IPS-11a (cell line): ENCODE results near the gene ACTN3.

Source experiments
- H3K4me3 ChIP-seq: one replicate; pipeline ENCODE4 v1.5.1; 2013; ENCODE audit warnings: low read depth, low read length, control low read depth

The ACTN3 gene

GRCh38 chr11:66543263-66544107 lies 3.2 kb upstream of the ACTN3 start:
- H3K4me3 ChIP-seq = no peak overlapping the region

GRCh38 chr11:66544952-66545351 lies 1.8 kb upstream of the ACTN3 start:
- peak overlapping the region; percentile 78 for H3K4me3 ChIP-seq

DNA sequence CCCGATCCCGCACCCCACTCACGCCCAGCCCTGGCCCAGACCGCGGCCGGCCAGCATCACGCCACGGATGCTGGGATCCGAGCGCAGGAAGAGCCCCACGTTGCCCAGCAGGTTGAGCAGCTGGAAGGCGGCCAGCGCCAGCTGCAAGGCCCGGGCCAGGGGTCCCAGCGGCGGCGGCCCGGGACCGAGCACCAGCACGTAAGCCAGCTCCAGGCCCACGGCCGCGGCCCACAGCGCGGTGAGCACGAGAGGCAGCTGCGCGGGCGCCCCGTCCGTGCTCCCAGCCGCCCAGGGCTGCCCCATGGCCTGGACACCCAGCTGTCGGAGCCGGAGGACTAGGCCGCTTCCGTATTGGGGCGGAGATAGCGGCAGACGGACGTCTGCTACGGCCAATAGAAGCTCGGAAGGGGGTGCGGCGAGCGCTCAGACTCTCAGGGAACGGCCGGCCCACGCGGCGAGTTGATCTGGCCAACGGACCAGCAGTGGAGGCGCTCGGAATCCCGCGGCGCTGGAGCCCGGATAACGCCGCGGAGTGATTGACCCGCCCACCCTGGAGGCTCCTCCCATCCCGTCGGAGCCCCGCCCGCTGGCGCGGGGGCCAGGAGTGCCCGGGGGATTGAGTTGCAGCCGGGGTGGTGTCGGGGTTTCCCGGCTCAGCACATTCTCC lies 869 bp upstream of the ACTN3 start, which contains the start of gene ZDHHC24:
ZDHHC24 (minus strand) TSS at position 348 of the 667 bp plus-strand sequence; CDS start at position 303, 45 bp downstream.
- peak within 1 kb of the TSS; percentile 78 for H3K4me3 ChIP-seq

DNA sequence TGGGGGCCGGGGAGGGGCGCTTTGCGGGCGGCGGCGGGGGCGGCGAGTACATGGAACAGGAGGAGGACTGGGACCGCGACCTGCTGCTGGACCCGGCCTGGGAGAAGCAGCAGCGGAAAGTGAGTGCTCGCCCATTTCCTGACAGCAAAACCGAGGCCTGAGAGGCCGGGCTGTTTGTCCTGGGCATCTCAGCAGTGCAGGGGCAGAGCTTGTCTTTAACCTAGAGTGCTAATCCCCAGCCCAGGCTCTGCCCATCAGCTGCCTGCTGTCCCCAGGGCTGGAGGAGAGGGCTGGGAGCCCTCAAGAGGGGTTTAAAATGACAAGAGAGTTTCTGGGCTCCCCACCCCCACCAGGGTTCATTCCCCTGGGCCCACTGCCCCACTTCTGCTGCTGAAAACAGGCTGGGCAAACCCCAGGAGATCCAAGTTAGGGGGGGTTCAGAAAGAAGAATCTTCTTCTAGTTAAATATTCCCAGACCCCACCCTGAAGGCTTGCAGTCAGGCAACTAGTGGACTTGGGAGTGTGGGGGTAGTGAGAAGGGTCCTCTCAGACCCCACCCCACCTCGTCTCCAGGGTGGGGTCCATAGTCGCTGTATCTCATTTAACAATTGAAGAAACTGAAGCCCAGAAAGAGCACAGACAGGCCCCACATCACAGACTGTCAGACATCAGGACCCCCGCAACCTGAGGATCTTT lies 411 bp downstream of the ACTN3 start:
- H3K4me3 ChIP-seq = peak overlapping the region; percentile 1

DNA sequence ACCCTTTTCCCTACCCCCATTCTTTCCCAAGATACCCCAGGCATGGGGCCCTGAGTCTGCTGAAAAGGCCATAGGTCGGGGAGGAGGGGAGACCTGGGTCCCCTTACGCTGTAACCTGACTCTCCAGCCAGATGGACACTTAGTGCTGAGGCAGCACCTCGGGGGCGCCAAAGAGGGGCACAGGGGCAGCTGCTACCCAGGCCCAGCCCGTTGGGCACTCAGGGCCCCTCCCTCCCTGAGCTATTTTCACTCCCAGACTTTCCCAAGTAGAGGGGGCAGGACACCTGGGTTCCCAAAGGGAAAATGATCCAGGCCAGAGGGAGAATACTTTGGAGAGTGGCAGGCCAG lies 933 bp downstream of the ACTN3 start:
- H3K4me3 ChIP-seq = no peak overlapping the region

DNA sequence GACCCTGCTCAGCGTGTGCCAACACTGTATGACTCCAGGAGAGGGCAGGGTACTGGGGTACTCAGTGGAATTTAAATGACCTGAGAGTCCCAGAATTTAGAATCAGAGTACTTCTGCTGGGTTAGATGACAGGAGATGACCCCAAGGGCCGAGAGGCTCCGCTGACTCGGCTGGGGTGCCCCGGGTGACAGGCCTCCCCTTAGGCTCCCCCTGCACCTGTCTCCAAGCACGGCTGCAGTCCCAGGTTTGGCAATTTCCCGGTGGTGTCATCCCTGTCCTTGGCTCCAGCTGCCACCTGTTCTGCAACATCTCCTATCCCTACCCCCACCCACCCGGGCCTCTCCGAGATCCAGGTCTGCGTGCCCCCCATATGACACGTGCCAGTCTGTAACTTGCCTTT lies 1.3 kb downstream of the ACTN3 start:
- H3K4me3 ChIP-seq = no peak overlapping the region

GRCh38 chr11:66548774-66549630 lies 2.3 kb downstream of the ACTN3 start:
- no peak overlapping the region for H3K4me3 ChIP-seq

GRCh38 chr11:66549696-66550095 lies 3.0 kb downstream of the ACTN3 start:
- H3K4me3 ChIP-seq = no peak overlapping the region

DNA sequence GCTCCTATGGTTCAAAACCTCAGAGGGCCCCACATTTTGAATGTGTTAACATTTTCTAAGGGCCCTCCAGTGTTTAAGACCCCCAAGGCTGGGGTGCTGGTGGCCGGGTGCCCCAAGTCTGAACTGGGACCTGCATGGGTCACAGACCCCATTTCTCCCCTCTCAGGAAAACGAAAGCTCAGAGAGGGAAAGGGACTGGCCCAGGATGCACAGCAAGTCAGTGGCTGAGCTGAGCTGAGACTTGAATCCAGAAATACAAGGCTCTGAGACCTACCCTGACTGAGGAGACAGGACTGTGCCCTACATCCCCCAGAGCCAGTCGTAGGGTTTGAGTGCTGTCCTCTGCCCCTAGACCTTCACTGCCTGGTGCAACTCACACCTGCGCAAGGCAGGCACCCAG lies 4.2 kb downstream of the ACTN3 start:
- H3K4me3 ChIP-seq = no peak overlapping the region

GRCh38 chr11:66554602-66555001 lies 7.9 kb downstream of the ACTN3 start:
- H3K4me3 ChIP-seq = no peak overlapping the region

DNA sequence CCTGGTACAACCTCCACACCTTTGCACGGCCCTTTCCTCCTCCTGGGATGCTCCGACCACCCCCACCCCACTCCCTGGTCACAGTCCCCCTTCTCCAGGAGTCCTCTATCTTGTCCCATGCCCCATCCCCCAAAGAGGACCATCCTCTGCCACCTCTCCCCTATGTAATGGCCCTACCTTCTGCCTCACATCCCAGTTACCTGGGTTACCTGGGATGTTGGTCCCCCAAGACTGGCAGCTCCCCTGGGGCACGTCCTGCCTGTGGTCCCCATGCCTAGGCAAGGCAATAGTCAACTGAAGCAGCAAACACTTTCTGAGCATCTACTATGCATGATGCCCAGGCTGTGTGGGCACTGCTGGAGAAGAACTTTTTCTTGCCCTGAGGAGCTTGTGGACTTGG lies 8.7 kb downstream of the ACTN3 start:
- no peak overlapping the region for H3K4me3 ChIP-seq

GRCh38 chr11:66556086-66556485 lies 9.4 kb downstream of the ACTN3 start:
- H3K4me3 ChIP-seq = no peak overlapping the region

- no peak overlapping the region for H3K4me3 ChIP-seq
Measured at GRCh38 chr11:66557733-66558326, 11.1 kb downstream of the ACTN3 start.

- no peak overlapping the region for H3K4me3 ChIP-seq
Measured at GRCh38 chr11:66559142-66559865, 12.6 kb downstream of the ACTN3 start.

DNA sequence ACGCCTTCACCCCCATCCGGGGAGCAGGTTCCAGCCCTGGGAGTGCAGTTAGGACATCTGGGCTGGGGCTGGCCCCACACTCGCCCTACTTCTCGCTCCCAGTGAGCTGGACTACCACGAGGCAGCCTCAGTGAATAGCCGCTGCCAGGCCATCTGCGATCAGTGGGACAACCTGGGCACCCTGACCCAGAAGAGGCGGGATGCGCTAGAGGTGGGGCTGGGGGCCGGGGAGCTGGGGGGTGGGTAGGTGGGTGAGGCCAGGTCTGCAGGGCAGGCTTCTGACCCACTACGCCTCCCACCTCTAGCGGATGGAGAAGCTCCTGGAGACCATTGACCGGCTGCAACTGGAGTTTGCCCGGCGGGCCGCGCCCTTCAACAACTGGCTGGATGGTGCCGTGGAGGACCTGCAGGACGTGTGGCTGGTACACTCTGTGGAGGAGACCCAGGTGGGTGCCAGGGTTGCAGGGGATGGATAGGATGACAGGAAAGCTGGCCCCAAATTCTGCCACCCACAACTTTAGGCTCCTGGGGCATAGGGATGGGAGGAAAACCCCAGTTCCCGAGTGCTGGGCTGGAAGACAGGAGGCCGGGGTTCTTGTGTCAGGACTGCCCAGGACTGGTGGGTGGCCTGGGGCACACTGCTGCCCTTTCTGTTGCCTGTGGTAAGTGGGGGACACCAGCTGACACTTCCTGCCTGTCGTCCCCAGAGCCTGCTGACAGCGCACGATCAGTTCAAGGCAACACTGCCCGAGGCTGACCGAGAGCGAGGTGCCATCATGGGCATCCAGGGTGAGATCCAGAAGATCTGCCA lies 13.4 kb downstream of the ACTN3 start:
- no peak overlapping the region for H3K4me3 ChIP-seq

DNA sequence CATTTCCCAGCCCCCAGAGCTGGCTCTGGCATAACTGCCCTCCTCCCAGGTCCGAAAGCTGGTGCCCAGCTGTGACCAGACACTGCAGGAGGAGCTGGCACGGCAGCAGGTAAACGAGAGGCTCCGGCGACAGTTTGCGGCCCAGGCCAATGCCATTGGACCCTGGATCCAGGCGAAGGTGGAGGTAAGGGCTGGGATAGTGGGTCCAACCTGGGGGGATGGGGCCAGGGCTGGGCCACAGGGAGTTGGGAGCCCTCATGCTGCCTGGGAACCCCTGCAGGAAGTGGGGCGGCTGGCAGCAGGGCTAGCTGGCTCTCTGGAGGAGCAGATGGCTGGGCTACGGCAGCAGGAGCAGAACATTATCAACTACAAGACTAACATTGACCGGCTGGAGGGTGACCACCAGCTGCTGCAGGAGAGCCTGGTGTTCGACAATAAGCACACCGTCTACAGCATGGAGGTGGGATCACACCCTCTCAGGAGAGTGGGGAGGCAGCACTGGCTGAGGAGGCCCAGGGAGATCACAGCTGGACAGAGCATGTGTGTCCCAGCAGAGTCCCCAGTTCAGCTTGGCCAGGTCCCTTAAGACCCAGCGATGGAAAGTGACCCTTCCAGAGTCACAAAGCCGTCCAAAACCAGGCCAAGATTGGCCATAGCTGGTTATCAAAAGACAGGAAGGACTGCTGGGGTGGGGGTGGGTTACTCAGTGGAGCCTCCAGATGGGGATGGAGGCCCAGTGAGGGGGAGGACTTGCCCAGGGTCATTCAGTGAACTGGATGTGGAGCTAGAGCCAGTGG lies 14.7 kb downstream of the ACTN3 start:
- no peak overlapping the region for H3K4me3 ChIP-seq

DNA sequence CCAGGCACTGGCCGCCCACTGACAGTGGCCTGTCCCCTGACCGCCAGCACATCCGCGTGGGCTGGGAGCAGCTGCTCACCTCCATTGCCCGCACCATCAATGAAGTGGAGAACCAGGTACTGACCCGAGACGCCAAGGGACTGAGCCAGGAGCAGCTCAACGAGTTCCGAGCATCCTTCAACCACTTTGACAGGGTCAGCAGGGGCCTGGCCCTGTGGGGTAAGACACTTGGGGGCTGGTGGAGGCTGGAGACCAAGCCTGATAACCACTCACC lies 15.2 kb downstream of the ACTN3 start:
- no peak overlapping the region for H3K4me3 ChIP-seq

DNA sequence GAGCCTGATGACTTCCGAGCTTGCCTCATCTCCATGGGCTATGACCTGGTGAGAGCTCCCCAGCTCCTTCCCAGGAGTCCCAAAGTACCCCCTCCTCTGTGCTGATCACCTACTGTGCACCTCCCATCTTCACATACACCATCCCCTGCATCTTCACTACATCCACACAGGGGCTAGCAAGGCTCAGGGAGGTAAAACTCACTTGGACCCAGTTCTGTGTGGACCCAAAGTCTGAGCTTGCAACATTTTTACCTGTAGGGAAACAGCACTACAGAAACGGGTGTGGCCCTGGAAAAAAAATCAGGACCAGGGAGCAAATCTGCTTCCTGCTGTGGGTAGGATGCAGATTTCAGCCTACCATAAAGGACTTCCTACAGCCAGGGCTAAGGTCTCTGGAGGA lies 15.6 kb downstream of the ACTN3 start:
- no peak overlapping the region for H3K4me3 ChIP-seq
